GM12874 (cell line): ENCODE measurements around the gene CXCL5.

Experiments
- TF ChIP-seq, protein P1 (sequence below): IDR thresholded peaks from 2 replicates; pipeline ENCODE4 v1.5.1; 2011; ENCODE audit warnings: low read depth, mild to moderate bottlenecking, control low read depth, low read length, moderate library complexity; ENCODE audit not compliant: insufficient read depth

Gene CXCL5

DNA sequence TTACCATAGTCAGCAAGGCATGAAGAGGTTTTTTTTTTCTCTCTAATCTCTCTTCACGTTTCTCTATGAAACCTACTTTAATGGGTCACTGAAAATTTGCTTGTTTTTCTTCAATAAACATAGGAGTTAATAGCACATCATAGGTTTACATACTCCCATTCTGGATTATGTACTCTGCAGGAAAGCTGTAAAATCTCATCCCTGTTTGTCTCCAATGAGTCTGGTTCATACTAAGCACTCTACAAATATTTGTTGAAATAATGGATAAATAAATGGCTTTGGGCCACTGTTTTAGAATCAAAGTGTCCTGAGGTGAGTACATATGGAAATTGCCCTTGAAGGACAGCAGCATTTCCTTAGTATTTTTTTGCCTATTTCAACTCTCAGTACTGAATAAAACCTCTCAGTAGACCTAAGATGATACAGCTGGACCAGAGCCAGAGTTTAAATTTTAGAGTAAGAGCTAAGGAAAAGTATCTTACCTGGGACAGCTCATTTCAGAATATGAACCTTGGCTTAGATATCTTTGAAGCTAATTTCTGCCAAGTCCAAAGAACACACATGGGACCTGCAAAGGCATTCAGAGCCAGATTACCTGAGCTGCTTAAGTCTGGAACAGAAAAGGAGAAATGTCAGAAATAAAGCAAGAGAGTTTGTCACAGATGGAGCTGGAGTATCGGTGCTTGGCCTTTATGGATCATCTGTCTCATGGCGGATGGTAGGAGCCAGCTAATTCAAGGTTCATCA, 51.1 kb downstream of the CXCL5 start:
- TF ChIP-seq, protein P1, sequence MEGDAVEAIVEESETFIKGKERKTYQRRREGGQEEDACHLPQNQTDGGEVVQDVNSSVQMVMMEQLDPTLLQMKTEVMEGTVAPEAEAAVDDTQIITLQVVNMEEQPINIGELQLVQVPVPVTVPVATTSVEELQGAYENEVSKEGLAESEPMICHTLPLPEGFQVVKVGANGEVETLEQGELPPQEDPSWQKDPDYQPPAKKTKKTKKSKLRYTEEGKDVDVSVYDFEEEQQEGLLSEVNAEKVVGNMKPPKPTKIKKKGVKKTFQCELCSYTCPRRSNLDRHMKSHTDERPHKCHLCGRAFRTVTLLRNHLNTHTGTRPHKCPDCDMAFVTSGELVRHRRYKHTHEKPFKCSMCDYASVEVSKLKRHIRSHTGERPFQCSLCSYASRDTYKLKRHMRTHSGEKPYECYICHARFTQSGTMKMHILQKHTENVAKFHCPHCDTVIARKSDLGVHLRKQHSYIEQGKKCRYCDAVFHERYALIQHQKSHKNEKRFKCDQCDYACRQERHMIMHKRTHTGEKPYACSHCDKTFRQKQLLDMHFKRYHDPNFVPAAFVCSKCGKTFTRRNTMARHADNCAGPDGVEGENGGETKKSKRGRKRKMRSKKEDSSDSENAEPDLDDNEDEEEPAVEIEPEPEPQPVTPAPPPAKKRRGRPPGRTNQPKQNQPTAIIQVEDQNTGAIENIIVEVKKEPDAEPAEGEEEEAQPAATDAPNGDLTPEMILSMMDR, result no peak

DNA sequence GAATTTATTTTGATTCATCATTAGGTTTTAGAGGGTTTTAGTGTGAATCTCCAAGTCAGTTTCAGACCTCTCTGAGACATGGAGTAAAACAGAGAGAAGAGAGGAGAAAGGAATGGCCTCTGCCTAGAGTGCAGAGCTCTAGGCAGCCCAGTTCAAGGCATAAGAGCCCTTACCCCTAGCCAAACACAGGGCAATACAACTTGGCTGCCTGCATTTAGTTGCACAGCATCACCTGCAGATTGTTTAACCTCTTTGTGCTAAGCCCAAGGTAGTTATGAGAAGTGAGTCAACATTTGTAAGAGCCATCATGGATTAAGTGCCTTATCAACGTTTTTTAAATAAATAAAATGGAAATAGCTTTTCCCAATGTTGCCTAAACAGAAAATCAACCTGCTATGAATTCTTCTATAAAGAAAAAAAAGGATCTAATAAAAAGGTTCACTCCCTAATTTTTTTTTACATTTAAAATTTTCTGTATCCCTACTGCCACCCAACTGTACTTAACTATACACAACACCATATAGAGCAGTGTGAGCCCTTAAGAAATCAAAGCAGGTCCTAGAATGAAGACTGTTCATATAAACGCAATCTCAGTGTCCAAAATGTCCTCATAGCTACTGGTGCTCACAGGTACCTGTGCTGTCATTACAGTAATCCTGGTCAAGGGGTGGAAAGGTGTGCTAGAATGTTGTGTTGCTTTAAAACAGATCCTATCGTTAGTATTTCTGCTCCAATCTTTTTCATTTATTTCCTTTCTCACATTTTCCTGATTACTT, 52.6 kb downstream of the CXCL5 start:
- TF ChIP-seq, protein P1, result no peak
